ENCODE data around the gene P2RX4.
"Not testable (repeated sequence)": the region's sequence is repeated elsewhere in the genome, so short reads cannot be mapped to it uniquely, and the experiment has no call there.

P2RX4 gene

DNA sequence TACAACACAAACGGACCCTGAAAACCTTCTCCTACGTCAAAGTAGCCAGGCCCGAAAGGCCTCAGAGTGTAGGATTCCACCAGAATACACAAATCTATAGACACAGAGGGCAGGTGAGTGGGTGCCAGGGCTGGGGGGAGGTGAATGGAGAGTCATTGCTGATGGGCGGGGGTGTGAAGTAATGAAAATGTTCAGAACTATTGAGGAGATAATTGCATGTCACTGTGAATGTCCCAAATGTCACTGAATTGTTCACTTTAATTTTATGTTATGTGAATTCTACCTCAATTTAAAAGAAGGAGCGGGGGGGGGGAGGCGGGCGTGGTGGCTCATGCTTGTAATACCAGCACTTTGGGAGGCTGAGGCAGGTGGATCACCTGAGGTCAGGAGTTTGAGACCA, 36.0 kb downstream of the P2RX4 start:
- no peak for DNase-seq

DNA sequence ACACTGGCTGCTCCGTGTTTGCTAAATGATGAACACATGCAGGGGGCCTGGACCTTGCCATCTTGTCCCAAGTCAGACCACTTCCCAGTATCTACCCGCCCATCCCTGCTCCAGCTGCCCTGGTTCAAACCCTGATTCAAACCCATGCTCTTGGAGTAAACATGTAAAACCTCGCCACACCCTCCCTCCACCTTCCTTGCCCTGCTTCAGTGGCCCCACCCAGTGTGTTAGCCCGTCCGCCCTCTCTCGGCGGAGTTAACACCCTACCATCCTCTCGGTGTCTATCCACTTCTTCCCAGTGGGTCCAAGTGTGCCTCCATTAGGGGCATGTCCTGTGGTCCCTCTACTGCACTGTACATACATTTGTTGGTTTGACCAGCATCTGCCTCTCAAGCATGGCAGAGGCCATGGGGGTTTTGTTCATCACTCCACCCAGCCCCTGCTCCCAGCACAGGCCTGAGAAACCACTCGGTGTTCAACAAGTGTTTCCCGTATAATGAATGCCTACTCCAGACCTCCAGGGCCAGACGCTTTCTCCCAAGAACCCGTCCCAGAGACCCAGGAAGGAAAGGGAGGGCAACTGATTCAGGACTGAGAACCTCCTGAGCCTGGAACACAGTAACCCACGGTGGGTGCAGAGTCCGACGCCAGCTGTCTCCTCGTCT, 37.1 kb downstream of the P2RX4 start:
- DNase-seq = no peak

DNA sequence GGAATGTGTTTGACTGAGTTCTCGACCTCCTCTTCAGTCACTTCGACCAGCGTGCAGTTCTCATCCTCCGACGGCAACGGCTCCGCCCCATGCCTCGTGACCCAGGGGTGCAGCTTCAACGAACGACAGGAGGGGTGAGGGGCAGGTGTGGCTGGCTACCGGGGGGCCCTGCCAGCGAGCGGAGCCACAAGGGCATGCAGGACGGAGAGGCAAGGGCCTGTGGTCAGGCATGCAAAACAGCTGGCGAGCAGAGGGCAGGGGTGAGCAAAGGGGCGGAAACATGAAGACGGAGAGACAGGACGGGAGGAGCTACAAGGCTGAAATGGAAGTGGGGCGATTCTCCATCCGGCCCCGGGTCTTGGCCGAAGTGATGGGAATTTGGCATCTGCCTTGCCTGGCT, 38.7 kb downstream of the P2RX4 start:
- DNase-seq = no peak

DNA sequence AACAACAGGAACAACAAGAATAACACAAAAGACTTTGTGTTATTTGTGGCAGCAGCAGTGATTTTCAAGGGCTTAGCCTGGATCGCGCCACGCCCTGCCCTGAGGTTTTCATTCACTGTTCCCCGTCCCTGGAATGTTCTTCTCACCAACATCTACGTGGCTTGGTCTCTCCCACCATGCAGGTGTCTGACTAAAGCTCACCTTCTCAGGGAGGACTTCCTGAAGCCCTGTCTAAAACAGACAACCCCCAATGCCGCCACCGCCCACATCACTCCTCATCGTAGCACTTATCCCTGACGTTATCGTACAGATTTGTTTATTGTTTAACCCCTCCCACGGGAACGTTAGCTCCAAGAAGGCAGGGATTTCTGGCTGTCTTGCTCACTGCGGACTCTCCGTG, 40.4 kb downstream of the P2RX4 start:
- DNase-seq = no peak

DNA sequence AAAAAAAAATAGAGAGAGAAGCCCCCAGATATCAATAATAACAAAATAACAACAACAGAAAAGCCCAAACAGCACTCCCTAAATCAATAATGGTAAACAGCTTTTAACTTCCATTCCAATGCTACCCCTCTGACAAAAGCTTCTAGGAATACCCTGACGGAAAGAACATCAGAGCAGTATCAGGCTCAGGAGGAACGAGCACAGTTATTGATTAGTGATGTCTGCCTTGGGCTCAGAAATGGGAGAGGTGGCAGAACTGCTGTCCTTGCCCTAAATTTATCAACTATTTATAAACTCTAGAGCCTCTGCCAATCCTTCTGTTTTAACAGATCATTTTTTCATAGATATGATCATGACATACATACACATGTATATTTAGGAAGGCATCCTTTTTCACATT, 41.9 kb downstream of the P2RX4 start:
- no peak for DNase-seq

DNA sequence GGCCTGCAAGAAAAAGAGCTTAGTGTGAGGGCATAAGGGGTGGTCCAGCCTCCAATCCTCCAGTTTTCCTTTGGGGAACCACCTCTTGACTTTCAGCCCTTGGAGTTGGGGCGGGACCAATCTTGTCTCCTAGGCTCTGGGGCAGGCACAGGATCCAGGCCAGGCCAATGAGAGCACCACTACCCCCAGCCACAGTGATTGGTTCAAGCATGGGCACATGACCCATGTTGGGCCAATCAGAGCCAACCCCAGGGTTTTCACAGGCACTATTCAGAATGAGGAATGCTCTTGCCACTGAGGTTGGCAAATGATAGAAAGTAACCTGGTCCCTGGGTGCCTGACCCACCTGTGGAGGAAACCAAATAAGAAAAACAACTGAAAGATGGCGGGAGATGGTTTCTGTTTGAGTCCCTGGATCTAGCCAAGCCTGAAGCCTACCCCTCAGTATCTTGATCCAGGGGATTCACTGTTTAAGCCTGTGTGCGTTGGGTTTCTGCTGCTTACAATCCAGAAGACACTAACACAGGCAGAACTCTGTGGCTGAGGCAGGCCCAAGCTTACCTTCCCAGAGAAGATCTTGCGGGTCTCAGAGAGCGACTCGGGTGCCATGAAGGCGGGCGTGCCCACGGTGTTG, 42.9 kb downstream of the P2RX4 start:
- no peak for DNase-seq

DNA sequence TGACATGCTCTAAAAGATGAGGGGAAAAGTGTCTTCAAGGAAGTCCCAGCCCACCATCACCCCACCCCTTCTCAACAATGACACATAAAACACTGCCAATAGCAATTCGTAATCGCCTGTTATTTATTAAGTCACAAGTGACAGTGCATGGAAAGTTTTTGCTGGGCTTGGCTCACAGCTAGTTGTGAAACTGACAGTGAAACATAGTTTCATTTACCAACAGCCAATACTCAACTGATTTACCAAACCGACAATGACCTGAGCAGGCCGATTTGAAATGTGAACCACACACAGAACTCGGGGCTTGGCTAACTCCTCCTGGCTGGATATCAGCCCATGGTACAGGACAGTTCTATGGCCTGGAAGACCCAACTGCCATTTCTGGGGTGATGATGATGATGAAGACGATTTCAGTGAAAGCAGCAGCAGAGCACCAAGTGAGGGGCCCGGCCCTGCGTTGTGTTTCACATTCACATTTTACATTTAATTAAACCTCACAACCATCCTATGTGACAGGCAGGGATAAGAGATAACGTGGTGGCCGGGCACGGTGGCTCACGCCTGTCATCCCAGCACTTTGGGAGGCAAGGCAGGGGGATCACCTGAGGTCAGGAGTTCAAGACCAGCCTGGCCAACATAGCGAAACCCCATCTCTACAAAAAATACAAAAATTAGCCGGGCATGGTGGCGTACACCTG, 43.9 kb downstream of the P2RX4 start:
- DNase-seq = no peak

DNA sequence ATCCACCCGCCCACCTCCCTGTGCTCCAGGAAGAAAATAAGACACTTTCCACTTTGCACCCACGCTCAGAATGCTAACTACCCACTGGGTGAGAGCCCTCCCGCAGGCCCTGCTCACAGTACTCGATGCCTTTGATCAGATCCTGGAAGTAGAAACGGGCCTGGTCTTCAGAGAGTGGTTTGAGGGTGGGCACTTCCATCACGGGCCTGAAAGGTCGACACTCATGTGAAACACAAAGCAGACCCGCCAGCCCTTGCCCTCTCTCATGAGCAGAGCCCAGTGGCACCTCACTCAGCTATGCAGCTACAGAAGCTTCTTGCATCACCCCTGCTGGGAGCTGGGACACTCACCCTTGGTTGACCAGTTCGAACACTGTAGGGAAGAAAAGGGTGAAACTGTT, 45.5 kb downstream of the P2RX4 start:
- no peak for DNase-seq

DNA sequence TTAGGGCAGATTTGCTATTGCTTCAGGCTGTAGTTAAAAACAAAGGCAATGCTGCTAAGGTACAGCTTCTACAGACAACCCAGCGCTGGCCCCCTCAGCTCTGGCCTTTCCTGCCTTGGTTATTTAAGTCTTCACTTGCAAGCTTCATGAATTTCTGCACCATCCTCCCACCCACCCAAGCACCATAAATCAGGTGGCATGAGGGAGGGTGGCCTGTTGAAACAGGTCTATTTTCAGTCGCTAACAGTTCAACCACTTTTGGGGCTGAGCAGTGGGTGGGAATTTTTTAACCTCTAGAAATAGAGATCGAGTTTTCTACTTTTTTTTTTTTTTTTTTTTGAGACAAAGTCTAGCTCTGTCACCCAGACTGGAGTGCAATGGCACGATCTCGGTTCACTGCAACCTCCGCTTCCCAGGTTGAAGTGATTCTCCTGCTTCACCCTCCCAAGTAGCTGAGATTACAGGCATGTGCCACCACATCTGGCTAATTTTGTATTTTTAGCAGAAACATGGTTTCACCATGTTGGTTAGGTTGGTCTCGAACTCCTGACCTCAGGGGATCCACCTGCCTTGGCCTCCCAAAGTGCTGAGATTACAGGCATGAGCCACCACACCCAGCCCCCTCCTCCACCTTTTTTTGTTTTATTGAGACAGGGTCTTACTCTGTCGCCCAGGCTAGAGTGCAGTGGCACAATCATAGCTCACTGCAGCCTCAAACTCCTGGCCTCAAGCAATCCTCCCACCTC, 47.9 kb downstream of the P2RX4 start:
- DNase-seq = not testable (repeated sequence)

DNA sequence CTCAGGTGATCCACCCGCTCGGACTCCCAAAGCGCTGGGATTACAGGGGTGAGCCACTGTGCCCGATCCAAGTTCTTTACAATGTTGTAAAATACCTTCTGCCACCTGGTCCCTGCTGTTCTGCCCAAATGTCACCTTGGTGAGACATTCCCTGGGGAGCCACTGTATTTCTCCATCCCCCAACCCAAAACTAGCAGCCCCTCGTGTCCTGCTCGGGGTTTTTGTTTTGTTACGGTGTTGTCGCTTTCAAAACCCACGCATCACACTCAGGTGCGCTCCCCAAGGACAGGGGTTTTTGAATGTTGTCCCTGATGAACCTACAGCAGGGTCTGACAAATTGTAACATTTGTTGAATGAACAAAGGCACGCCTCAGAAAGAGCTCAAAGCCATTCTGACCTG, 49.1 kb downstream of the P2RX4 start:
- DNase-seq = no peak

DNA sequence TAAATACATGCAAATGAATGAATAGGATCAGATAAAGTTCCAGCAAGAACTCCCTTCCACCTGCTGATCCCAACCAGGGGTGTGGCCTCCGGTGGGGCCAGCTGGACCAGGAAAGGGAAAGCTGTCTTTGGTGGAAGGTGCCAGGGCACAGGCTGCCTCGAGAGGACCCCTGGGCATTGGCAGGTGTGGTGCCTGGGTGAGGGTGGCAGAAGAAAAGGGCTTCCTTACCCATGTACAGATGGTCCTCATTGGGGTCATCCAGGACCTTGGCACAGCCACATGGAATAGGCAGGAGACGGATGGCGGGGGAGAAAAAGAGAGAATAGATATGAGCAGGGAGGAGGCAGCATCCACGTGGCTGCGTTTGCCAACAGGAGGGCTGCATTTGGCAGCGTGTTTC, 50.2 kb downstream of the P2RX4 start:
- no peak for DNase-seq

DNA sequence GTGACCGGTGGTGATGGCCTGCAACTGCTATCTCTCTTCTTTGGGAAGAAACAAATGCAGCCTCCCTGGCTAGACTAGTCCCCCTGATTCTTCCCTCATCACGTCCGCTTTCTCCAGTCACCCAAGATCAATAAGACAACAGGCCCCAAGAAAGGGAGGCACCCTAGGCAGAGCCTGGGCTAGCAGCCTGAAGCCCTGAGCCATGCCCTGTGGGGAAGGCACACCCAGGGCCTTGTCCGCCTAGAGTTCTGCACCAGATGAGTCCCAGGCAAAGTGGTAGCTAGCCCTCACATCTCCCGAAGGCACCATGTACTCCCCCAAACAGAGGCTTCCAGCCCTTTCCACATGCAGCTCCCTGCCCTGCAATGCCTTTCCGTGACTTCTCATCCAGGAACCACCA, 51.5 kb downstream of the P2RX4 start:
- DNase-seq = no peak

DNA sequence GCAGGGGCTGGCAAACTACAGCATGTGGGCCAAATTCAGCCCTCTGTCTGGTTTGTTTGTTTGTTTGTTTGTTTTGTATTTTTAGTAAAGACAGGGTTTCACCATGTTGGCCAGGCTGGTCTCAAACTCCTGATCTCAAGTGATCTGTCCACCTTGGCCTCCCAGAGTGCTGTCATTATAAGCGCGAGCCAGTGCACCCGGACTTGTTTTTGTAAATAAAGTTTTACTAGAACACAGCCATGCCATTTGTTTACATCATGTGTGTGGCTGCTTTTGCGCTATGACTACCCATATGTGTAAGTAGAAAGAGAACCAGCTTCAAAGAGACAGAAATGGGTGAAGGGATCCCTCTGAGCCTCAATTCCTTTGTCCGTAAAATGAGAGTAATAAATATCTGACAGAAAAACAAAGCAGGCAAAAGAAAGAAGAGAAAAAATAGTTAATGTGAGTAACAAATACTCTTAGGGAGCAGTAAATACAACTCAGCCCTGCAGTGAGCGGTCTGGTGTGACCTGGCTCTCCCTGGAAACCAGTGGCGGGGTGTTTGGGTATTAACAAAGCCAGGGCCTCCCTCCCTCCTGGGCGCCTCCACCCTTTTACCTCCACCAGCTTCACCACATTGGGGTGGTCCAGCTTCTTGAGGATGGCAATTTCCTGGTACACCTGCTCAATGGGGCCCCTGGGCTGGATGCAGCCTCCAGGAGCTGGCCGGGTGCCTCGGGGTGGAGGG, 53.4 kb downstream of the P2RX4 start:
- DNase-seq = no peak

DNA sequence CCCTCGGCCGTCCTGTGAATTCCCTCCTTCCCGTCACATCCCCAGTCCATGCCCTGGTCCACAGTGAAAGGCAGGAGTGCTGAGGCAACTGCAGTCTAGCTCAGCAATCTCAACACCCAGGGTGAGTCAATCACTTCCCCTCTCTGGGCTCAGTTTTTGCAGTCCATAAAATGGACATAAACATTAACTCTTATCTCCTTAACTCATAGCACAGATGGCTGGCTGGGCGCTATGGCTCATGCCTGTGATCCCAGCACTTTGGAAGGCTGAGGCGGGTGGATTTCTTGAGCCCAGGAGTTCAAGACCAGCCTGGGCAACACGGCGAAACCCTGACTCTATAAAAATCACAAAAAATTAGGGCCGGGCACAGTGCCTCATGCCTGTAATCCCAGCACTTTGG, 54.2 kb downstream of the P2RX4 start:
- no peak for DNase-seq

DNA sequence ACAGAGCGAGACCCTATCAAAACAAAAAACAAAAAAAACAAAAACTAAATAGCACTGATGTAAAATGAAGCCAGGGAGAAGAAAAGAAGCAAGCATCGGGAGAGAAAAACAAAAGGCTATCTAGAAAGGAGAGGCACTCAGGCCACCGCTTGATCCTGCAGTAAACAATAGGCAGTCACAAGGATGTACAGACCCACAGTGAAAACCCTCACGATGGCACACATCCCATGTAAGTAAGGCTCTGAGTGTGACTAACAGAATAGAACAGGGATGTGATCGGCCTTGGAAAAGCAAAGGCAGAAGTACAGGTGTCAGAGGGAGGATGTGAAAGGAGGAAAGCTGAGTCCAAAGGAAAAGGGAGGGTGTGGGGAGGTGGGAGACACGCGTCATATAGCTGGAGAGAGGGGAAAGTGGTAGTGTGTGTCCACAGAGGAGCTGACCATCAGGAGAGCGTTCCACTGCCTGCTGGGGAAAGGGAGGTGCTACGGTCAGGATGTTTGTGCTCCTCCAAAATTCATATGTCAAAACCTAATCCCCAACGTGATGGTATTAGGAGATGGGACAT, 55.1 kb downstream of the P2RX4 start:
- DNase-seq = no peak

DNA sequence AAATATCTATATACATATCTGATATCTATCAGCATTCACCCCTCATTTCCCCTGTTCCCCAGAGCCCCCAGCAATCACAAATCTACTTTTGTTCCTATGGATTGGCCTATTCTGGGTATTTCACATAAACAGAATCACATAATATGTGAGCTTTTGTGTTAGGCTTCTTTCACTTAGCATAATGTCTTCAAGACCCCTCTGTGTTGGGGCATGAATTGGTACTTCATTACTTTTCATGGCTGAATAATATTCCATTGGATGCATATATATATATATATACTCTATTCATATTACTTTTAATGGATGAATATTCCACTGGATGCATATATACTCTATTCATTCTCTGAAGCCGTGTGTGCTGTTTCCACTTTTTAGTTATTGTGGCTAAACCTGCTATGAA, 57.9 kb downstream of the P2RX4 start:
- no peak for DNase-seq

DNA sequence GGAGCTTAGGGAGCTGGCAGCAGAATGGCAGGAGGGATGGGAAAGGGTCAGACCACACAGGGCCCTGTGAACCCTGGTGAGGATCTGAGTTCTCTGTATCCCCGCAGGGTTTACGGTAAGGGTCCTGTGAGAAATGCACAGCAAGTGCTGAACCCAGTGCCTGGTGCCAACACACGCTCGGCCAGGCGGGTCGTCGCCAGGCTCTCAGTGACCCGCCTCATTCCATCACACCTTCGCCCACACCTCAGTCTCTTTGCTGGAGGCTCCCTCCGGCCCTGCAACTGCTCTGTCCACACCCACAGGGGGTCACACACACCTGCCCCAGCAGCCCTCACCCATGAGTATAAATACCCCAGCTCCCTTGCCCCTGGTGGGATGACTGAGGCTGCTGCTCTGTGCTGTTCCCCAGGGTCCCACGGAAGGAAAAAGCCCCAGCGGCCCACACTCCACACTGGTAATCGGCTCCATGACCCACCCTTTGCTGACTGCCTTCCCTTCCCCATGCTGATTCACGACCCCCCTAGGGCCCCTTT, 63.5 kb downstream of the P2RX4 start:
- no peak for DNase-seq

DNA sequence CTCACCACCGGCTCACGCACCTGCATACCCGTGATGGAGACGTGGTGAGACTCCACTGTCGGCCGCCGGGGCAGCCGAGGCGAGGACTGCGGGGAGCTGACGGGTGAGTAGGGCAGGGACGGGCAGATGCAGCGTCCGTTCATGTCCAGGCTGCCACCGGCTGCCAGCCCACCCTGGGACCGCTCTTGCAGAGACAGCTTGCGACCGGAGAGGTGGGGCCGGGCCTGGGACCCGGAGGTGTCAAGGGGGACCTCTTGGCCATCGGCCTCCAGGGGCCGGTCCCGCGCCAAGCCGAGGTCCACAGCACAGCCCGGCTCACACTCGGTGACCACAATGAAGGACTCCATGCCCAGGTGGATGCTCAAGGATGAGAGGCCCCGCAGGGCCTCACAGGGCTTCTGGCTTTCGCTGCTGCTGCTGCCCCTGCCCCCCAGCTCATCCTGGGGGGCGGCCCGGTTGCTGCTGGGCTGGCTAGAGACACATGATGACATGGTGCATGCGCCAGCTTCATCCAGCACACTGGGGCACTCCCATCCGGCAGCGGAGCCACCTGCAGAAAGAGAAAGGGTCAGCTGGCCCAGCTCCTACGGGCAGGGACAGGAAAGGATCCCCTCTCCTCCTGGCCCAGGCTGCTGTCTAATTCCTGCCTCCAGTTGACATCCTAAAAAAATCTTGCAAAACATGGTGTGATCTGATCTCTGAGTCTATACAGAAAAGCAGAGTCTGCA, 64.3 kb downstream of the P2RX4 start:
- DNase-seq = no peak

DNA sequence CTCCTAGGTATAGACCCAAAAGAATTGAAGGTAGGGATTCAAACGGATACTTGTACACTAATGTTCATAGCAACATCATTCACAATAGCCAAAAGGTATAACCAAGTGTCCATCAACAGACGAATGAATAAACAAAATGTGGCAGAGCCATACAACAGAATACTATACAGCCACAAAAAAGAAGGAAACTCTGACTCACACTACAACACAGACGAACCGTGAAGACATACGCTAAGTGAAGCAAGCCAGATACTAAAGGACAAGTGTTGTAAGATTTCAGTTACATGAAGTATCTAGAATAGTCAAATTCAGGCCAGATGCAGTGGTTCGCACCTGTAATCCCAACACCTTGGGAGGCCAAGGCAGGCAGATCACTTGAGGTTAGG, 67.4 kb downstream of the P2RX4 start:
- DNase-seq = no peak

DNA sequence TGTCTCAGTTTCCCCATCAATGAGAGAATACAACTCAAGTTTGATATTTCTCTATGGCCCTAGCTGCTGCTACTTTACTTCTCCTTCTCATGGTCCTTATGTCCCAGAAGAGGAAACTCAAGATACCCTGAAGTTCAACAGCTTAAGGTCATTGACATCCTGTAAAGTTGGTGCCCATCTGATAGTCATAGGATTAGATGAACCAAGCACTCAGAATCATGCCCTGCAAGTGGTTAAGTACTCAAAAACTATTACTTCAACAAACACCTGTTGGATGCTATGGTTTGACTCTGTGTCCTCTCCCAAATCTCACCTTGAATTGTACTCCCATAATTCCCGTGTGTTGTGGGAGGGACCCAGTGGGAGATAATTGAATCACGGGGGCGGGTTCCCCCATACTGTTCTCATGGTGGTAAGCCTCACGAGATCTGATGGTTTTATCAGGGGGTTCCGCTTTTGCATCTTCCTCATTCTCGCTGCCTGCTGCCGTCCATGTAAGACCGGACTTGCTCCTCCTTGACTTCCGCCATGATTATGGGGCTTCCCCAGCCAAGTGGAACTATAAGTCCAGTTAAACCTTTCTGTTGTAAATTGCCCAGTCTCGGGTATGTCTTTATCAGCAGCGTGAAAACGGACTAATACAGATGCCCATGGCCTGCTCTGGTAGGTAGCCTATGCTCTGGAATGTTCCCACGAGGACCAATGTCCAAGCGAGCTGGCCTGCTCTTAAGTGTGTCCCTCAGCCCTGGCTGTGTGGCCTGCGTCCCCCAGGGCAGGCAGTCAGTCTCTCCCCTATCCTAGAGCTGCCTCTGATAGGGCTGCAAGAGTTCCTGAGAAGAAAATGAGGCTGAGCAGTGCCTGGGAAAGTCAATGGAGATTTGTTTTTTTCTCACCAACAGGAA, 68.5 kb downstream of the P2RX4 start:
- DNase-seq = no peak

DNA sequence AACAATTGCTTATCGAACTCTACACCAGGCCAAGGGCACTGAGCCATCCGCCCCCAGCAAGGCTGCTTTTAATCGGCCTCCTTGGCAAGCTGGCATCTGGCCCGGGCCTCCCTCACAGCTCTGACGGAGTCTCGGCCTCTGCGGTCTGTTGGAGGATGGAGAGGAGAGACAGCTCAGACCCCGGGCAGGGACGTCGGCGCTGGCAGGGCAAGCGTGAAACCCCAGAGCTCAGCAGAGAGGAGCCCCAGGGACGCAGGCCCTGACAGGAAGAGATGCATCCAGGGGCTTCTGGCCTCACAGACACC, 69.1 kb downstream of the P2RX4 start:
- DNase-seq = no peak

Measured in activated CD8-positive, alpha-beta memory T cell treated with anti-CD3 and anti-CD28 coated beads, Interleukin-2, amount 50 U/mL, for 48 hours (primary cell).